Fibroblast of skin of right biceps (primary cell): ENCODE measurements around the gene COL28A1.

Experiments
- DNase-seq: peaks from one replicate; pipeline ENCODE4 v3.0.0-alpha.2; 2013

Gene COL28A1

GRCh38 chr7:7557252-7557651 is 21.6 kb upstream of the COL28A1 start:
- DNase-seq = no peak

DNA sequence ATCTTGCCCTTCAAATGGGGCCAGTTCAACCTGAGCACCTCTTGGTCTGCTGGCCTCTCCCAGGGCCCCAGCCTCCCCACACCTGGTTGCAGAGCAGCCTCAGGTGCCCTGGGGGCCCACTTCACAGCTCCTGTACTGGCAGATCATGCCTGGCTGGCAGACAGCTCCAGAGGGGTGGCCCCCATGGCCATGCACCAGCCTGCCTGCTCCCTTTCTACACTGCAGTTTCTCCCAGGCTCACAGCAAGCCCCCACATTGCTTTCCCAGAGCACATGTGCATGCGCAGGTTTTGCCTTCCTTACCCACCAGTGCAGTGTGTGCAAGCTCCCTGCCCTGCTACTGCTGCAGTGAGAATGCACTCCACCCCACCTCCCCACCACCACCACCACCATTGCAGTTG is 21.2 kb upstream of the COL28A1 start:
- no peak for DNase-seq

DNA sequence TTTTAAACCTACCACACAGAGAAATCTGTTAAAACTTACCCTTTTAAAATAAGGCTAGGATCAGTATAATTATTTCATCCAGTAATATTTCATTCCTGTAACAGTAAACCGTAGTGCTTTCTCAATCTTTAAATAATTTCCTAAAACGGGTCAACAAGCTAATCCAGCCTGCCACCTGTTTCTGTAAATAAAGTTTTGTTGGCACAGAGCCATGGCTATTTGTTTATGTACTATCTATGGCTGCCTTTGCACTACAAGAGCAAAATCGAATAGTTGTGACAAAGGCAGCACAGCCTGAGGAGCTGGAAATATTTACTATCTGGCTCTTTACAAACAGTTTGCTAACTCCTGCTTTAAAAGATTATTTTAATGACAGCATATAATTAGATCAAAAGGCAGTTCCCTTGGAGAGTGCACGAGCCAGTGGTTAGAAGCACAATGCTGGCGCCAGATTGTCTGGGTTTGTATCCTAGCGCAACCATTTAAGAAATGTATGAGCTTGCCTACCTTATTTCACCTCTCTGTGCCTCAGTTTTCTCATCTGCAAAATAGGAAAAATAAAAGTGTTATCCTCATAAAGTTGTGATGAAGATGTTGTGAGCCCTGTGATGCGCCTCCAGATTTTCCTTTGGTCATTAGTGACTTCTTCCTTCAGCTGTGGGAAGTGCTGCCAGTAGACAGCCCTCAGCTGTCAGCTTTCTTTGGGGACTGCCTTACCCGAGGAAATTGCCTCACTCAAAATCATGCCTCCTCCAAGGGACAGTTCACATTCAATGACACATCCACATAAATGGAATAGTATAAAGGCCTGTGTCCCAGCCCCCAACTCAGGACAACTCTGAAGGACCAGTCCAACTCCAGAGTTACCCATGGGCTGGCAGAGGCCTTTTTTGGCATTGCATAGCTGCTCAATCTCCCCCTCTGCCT is 19.2 kb upstream of the COL28A1 start:
- peak; percentile 38 for DNase-seq

DNA sequence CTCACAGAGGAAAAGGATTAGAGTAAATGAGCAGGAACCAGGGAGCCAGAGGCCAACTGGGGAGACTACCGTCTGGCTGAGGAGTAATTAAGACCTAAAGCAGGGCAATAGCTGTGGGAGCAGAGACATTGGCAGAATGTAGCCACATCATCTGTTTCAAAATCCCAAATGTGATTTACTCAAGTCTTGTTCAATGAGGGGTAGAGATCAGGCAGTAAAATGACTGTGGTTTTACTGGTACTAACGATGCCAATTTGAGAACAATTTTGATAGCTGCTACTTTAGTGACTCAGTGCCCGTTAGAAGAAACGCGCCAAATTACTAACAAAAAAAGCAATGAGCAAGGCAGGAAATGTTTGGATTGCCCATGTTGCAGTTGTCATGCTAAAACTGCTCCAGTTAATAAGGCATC is 18.4 kb upstream of the COL28A1 start:
- peak; percentile 89 for DNase-seq

- DNase-seq = no peak
These were observed 17.7 kb upstream of the COL28A1 start for GRCh38 chr7:7553386-7553785.

DNA sequence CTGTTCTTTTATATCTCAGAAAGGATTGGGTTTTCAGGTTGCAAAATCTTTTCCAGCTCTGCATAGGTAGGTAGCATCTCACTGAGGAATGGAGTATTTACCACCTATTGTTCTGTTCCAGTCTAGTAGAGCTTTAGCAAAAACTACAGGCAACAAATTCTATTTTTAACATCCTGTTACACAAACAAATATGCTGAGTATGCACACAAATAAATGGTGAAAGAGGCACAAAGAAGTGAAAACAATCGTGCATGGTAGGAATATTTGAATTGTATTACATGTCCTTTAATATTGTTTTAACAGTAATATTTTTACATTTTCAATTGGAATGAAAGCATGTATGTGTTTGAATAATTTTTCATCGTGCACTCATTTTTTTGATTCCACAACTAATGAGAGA is 16.5 kb upstream of the COL28A1 start:
- no peak for DNase-seq

DNA sequence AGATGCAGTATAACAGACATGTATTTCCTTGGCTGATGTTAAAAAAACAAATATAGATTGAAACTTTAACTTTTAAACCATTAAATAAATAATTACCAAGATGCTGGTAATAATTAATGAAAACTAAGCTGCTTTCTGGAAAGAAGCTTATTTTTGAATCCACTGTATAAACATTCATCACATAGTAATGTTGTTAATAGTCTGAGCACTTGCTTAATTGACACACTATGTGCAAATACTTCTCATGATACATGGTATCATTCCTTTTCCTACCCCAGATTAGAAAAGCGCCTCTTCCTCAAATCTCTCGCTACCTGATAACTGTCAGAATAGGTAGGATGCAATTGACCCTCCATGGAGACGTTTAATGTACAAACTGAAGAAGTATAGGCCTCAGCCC is 15.0 kb upstream of the COL28A1 start:
- no peak for DNase-seq

DNA sequence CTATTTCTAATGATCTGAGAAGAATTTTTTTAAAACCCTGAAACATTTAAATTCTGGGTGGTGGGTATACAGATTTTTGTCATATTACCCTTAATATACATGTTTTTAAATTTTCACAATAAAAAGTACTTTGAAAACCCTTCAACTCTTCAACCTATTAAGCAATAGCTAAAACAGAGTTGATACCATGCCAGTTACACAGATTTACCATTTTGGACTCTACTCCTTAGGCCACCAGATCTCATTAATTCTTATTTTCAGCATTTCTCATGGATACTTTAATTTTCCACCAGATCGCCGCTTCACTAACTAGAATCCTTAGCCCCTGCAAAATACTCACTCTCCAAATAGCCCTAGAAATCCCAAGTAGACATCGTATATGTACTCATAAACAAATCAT is 12.7 kb upstream of the COL28A1 start:
- no peak for DNase-seq

GRCh38 chr7:7542251-7542835 is 6.7 kb upstream of the COL28A1 start:
- no peak for DNase-seq

DNA sequence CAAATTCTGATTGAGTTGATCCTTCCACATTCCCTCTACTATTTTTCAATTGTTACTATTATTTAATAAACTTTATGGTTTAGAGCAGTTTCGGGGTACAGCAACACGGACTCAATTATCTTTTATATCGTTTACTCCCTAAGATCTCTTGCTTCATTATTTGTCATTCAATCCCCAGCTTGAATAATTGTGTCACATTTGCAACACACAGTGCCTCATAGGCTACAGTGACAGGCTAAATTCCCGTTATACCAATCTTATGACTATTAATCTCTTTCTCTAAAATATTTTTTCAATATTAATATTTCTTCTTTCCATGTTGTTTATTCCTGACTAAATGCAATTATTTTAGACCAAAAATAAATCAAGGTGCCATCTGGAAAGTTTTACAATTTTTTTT is 4.0 kb upstream of the COL28A1 start:
- DNase-seq = no peak

DNA sequence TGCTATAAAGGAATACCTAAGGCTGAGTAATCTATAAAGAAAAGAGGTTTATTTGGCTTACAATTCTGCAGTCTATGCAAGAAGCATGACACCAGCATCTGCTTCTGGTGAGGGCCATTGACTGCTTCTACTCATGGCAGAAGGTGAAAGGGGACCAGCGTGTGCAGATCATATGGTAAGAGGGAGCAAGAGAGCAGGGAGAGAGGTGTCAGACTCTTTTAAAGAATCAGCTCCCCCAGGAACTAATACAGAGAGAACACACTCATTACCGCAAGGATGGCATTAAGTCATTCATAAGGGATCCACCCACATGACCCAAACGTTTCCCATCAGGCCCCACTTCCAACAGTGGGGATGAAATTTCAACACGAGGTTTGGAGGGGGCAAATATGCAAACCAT is 3.5 kb upstream of the COL28A1 start:
- DNase-seq = no peak

DNA sequence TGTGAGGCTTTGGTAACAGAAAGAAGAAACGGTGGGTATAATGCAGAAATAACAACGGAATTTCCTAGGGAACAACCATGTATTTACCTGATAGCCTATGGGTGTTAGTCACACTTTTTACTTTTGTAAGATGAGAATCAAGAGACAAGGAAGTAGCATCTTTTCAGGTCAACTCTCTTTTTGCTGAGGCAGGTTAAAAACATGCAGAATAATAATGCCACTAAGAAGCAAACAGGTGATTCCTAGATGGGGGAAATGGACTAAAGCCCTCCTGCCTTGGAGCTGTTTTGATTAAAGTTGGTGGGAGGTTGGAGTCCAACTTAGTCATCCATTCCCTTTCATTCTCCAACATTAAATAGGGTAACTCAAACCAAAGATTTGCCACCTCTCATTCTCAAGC is 2.0 kb upstream of the COL28A1 start:
- DNase-seq = no peak

DNA sequence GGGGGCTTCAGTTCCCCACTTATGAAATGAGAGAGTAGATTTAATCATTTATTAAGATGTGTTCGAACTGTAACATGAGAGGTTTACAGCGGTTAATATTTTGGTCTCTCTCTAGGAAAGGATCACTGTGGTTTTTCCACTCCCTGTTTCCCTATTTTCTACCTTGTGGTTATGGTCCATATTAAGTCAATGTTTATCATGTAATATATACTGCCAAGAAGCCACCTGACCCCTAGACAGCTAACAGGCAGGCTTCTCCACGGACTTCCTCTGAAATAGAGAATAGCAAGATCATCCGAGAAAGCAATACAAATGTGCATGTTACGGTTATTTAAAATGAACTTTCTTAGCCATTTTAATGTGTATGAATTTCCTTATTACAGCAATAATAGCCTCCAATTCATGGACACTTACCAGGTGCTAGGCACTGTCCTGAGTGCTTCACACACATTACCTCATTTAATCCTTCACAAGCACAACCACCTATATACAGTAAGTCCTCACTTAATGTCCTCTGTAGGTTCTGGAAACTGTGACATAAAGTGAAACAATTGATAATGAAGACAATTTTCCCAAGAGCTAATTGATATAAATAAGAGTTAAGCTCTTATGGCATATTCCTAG is 835 bp upstream of the COL28A1 start:
- no peak for DNase-seq

- DNase-seq = no peak
These were observed 1.7 kb downstream of the COL28A1 start for GRCh38 chr7:7533831-7534430.

GRCh38 chr7:7529328-7529727 is 6.3 kb downstream of the COL28A1 start:
- DNase-seq = no peak

- no peak for DNase-seq
These were observed 8.6 kb downstream of the COL28A1 start for GRCh38 chr7:7527047-7527446.

DNA sequence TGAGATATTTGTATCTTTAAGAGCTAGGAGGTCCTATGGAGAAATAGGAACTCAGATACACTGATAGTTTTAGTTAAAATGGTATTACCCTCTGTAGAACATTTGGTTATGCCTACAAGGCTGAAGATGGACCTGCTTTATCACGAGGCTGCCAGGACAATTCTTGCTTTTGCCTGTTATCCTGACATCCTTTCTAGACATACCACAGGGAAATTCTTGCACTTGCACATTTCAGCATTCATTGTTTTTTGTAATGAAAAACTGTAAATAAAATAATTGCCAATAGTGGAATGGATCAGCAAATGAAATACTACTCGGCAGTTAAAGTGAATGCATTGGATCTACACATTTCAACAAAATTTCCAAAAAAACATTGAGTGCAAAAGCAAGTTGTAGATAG is 9.7 kb downstream of the COL28A1 start:
- no peak for DNase-seq

DNA sequence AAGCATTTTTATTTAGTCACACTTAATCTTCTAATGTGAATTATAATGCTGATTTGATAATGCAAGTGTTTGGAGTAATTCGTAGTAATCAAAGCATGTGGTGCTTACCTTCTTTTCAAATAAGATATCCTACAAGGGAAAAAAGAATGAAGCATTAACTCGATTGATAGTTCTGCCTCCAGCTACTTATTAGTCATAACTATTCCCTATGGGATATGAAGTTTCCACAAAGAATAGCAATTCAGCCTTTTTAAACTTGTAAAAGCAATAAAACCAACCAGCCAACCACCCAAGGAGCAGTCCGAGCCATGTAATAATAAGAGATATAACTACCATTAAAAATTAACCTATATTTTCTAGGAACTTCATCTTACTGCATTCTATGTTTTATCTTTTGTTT is 11.6 kb downstream of the COL28A1 start:
- peak; percentile 21 for DNase-seq

- DNase-seq = no peak
These were observed 13.3 kb downstream of the COL28A1 start for GRCh38 chr7:7522421-7522820.

DNA sequence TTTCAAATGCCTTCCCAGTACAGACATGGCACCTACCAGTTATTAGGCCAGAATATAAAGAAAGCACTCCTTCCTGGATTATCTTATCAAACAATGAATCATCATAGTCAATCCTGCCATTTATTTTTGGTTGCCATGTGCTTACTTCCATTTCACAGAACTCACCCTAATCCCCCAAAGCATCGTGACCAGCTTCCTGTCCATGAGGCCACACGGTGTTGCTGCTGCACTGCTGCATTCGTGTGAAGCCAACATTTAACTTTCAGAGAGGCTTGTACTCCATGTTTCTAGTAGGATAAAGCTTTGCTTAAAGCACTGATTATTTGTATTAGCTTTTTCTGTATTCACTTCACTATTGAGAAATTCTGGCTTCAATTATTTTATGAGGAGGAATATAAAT is 14.4 kb downstream of the COL28A1 start:
- DNase-seq = no peak

GRCh38 chr7:7519528-7519927 is 16.1 kb downstream of the COL28A1 start:
- no peak for DNase-seq

DNA sequence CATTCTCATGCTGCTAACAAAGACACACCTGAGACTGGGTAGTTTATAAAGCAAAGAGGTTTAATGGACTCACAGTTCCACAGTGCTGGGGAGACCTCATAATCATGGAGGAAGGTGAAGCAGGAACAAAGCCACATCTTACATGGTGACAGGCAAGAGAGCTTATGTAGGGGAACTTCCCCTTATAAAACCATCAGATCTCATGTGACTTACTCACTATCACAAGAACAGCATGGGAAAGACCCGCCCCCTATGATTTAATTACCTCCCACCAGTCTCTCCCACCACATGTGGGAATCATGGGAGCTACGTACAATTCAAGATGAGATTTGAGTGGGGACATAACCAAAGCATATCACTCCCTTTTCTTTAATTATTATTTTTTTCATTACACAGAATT is 16.6 kb downstream of the COL28A1 start:
- DNase-seq = no peak

DNA sequence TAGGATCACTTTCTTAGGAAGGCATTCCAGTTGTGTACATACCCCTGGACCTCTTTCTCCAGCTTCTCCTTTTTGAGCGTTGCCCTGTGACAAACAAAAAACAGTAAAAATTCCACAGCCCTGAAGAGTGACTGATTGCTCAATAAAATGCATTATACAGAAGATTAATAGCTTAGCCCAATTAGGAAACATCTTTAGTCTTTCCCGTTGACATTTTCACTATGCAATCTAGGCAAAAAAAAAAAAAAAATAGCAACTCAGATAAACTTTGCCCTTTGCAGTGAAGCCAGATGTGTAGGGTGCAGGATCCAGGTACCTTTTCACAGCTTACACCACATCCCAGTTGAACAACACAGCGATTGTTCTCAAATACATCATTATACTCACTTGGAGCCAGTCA is 17.9 kb downstream of the COL28A1 start:
- no peak for DNase-seq

DNA sequence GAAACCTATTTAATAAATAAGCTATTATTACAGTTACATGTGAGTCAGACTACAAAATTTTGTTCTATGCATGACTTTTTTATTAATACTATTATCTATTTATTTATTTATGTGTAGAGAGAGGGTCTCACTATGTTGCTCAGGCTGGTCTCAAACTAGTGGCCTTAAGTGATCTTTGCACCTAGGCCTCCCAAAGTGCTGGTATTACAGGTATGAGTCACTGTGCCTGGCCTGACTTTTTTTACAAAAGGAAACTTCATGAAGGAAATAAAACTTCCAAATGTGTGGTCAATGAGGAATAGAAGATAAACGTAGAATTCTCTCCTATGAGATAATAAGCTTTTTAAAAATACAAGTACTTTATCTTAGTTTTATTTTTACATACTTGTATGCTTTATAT is 19.0 kb downstream of the COL28A1 start:
- DNase-seq = no peak
